Glutamatergic neuron (in vitro differentiated cells): ENCODE measurements around the gene PM20D1. TPM values are rescaled to one million over a fixed set of nuclear protein-coding genes. Genes with fewer than 3 reads are reported as not detected.
"Not testable (repeated sequence)": the region's sequence is repeated elsewhere in the genome, so short reads cannot be mapped to it uniquely, and the experiment has no call there.

Experiments used
- DNase-seq: peaks from one replicate; pipeline ENCODE4 v3.0.0; 2022
- H3K27ac Mint-ChIP-seq: one replicate; pipeline ENCODE4 v1.8.0; 2020; ENCODE audit warnings: mild to moderate bottlenecking, mixed read lengths, inconsistent platforms; ENCODE audit not compliant: unreplicated experiment
- H3K27me3 Mint-ChIP-seq: one replicate; pipeline ENCODE4 v1.8.0; 2020; ENCODE audit warnings: mild to moderate bottlenecking, moderate library complexity, mixed read lengths, inconsistent platforms; ENCODE audit not compliant: unreplicated experiment
- H3K36me3 Mint-ChIP-seq: one replicate; pipeline ENCODE4 v1.8.0; 2020; ENCODE audit warnings: mild to moderate bottlenecking, mixed read lengths, inconsistent platforms; ENCODE audit not compliant: unreplicated experiment
- H3K4me1 Mint-ChIP-seq: one replicate; pipeline ENCODE4 v1.8.0; 2020; ENCODE audit warnings: mild to moderate bottlenecking, low read depth, mixed read lengths, inconsistent platforms; ENCODE audit not compliant: unreplicated experiment
- H3K4me3 Mint-ChIP-seq: one replicate; pipeline ENCODE4 v1.8.0; 2020; ENCODE audit warnings: mild to moderate bottlenecking, mixed read lengths, inconsistent platforms; ENCODE audit not compliant: unreplicated experiment
- H3K9me3 Mint-ChIP-seq: one replicate; pipeline ENCODE4 v1.8.0; 2020; ENCODE audit warnings: mild to moderate bottlenecking, moderate library complexity, mixed read lengths, inconsistent platforms; ENCODE audit not compliant: unreplicated experiment
- CTCF ChIP-seq: fragments of 200-600 bp; sonication (generic); IDR thresholded peaks from one replicate; pipeline ENCODE4 v1.5.0; 2021; ENCODE audit not compliant: partially characterized antibody, unreplicated experiment
- long read RNA-seq: library from polyadenylated mRNA; unstranded; transcript quantifications from one replicate; pipeline ENCODE4 v2.0.0, GENCODE V29; 2020; ENCODE audit not compliant: unreplicated experiment
- total RNA-seq: library from RNA; stranded (reverse); fragmentation: NEBNext Ultra II Directional; extraction: Animal tissue kit (Norgen Biotek cat#: 25700); gene quantifications from one replicate; pipeline ENCODE4 v1.2.1, GENCODE V29; 2021; ENCODE audit not compliant: unreplicated experiment

The PM20D1 gene
- total RNA-seq, result not detected
- long read RNA-seq, result 0 reads

- H3K27me3 Mint-ChIP-seq, result peaks cover 4% of the 10 kb centered on the region
- no peaks in the 10 kb centered on the region for H3K36me3 Mint-ChIP-seq
- H3K4me3 Mint-ChIP-seq, result peak within 1 kb of the TSS; percentile 93
- TF ChIP-seq CTCF, result no peak
- DNase-seq, result peak; percentile 78
- H3K9me3 Mint-ChIP-seq, result peaks cover 4% of the 10 kb centered on the region
- no peak within 1 kb of the TSS for H3K27ac Mint-ChIP-seq
- H3K4me1 Mint-ChIP-seq, result no peaks in the 10 kb centered on the region
Observed at GRCh38 chr1:205849619-205850355, at the start of gene PM20D1. Gene PM20D1, minus strand, starts transcription at chr1:205850132. Its CDS starts 60 bp downstream, at chr1:205850072.

GRCh38 chr1:205896351-205896750, 46.4 kb upstream of the PM20D1 start:
- Mint-ChIP-seq H3K27ac (no peak overlapping the region), H3K4me3 (no peak overlapping the region), H3K4me1 (no peaks in the 10 kb centered on the region), H3K36me3 (peaks cover 9% of the 10 kb centered on the region), H3K27me3 (peaks cover 2% of the 10 kb centered on the region), H3K9me3 (peaks cover 4% of the 10 kb centered on the region)
- TF ChIP-seq CTCF, result no peak
- no peak for DNase-seq

- H3K27ac Mint-ChIP-seq, H3K4me3 Mint-ChIP-seq: not testable (repeated sequence)
- peaks cover 11% of the 10 kb centered on the region for H3K9me3 Mint-ChIP-seq
Observed at GRCh38 chr1:205894119-205894518, 44.2 kb upstream of the PM20D1 start.

GRCh38 chr1:205892175-205892574, 42.2 kb upstream of the PM20D1 start:
- Mint-ChIP-seq H3K9me3 (peaks cover 12% of the 10 kb centered on the region), H3K36me3 (peaks cover 16% of the 10 kb centered on the region)
- not testable (repeated sequence) for DNase-seq, H3K4me3 Mint-ChIP-seq, H3K4me1 Mint-ChIP-seq, H3K27me3 Mint-ChIP-seq, H3K27ac Mint-ChIP-seq

More at GRCh38 chr1:205894119-205894518, 44.2 kb upstream of the PM20D1 start:
- not testable (repeated sequence) for DNase-seq, H3K27me3 Mint-ChIP-seq, H3K4me1 Mint-ChIP-seq
- peaks cover 16% of the 10 kb centered on the region for H3K36me3 Mint-ChIP-seq

GRCh38 chr1:205891481-205891880, 41.5 kb upstream of the PM20D1 start:
- Mint-ChIP-seq H3K36me3 (peaks cover 12% of the 10 kb centered on the region), H3K9me3 (peaks cover 11% of the 10 kb centered on the region)
- H3K4me3 Mint-ChIP-seq, H3K4me1 Mint-ChIP-seq, H3K27ac Mint-ChIP-seq, H3K27me3 Mint-ChIP-seq, DNase-seq: not testable (repeated sequence)

- not testable (repeated sequence) for H3K4me3 Mint-ChIP-seq, H3K27ac Mint-ChIP-seq, H3K36me3 Mint-ChIP-seq, H3K27me3 Mint-ChIP-seq, H3K9me3 Mint-ChIP-seq, DNase-seq, H3K4me1 Mint-ChIP-seq
Observed at GRCh38 chr1:205890631-205891030, 40.7 kb upstream of the PM20D1 start.

- H3K4me1 Mint-ChIP-seq, H3K9me3 Mint-ChIP-seq, DNase-seq, H3K27ac Mint-ChIP-seq, H3K27me3 Mint-ChIP-seq, H3K4me3 Mint-ChIP-seq, H3K36me3 Mint-ChIP-seq: not testable (repeated sequence)
Observed at GRCh38 chr1:205889706-205890105, 39.8 kb upstream of the PM20D1 start.

GRCh38 chr1:205889006-205889405, 39.1 kb upstream of the PM20D1 start:
- H3K36me3 Mint-ChIP-seq, H3K9me3 Mint-ChIP-seq, H3K4me1 Mint-ChIP-seq, H3K4me3 Mint-ChIP-seq, H3K27me3 Mint-ChIP-seq, H3K27ac Mint-ChIP-seq, DNase-seq: not testable (repeated sequence)
